ENCODE results near the gene CLSTN2.

Gene CLSTN2

GRCh38 chr3:140391061-140391460, 456.1 kb downstream of the CLSTN2 start:
- Mint-ChIP-seq H3K27ac (no peak overlapping the region), H3K4me1 (ENCODE audit: low read depth) (no peaks in the 10 kb centered on the region), H3K4me3 (no peak overlapping the region), H3K9me3 (ENCODE audit: low read depth) (no peaks in the 10 kb centered on the region), H3K36me3 (no peaks in the 10 kb centered on the region), H3K27me3 (no peaks in the 10 kb centered on the region)

GRCh38 chr3:140394488-140395133, 459.6 kb downstream of the CLSTN2 start:
- H3K27me3 Mint-ChIP-seq, result no peaks in the 10 kb centered on the region
- H3K4me1 Mint-ChIP-seq (ENCODE audit: low read depth), result no peaks in the 10 kb centered on the region
- no peaks in the 10 kb centered on the region for H3K36me3 Mint-ChIP-seq
- no peak overlapping the region for H3K4me3 Mint-ChIP-seq
- no peaks in the 10 kb centered on the region for H3K9me3 Mint-ChIP-seq (ENCODE audit: low read depth)
- no peak overlapping the region for H3K27ac Mint-ChIP-seq

GRCh38 chr3:140395134-140396075, 460.4 kb downstream of the CLSTN2 start:
- Mint-ChIP-seq H3K9me3 (ENCODE audit: low read depth) (no peaks in the 10 kb centered on the region), H3K4me1 (ENCODE audit: low read depth) (no peaks in the 10 kb centered on the region), H3K36me3 (no peaks in the 10 kb centered on the region), H3K27me3 (no peaks in the 10 kb centered on the region), H3K4me3 (no peak overlapping the region), H3K27ac (no peak overlapping the region)

GRCh38 chr3:140396110-140396509, 461.1 kb downstream of the CLSTN2 start:
- no peak overlapping the region for H3K27ac Mint-ChIP-seq

GRCh38 chr3:140397847-140398246, 462.9 kb downstream of the CLSTN2 start:
- no peaks in the 10 kb centered on the region for H3K36me3 Mint-ChIP-seq
- H3K27ac Mint-ChIP-seq, result no peak overlapping the region
- peaks cover 3% of the 10 kb centered on the region for H3K27me3 Mint-ChIP-seq
- no peaks in the 10 kb centered on the region for H3K4me1 Mint-ChIP-seq (ENCODE audit: low read depth)
- no peak overlapping the region for H3K4me3 Mint-ChIP-seq
- H3K9me3 Mint-ChIP-seq (ENCODE audit: low read depth), result no peaks in the 10 kb centered on the region

More at GRCh38 chr3:140396110-140396509, 461.1 kb downstream of the CLSTN2 start:
- Mint-ChIP-seq H3K27me3 (no peaks in the 10 kb centered on the region), H3K4me3 (no peak overlapping the region), H3K4me1 (ENCODE audit: low read depth) (no peaks in the 10 kb centered on the region), H3K9me3 (ENCODE audit: low read depth) (no peaks in the 10 kb centered on the region), H3K36me3 (no peaks in the 10 kb centered on the region)

- no peak overlapping the region for H3K4me3 Mint-ChIP-seq
- peaks cover 4% of the 10 kb centered on the region for H3K27me3 Mint-ChIP-seq
- H3K4me1 Mint-ChIP-seq (ENCODE audit: low read depth), result no peaks in the 10 kb centered on the region
- H3K9me3 Mint-ChIP-seq (ENCODE audit: low read depth), result no peaks in the 10 kb centered on the region
- H3K36me3 Mint-ChIP-seq, result no peaks in the 10 kb centered on the region
- no peak overlapping the region for H3K27ac Mint-ChIP-seq
Observed at GRCh38 chr3:140398387-140398786, 463.4 kb downstream of the CLSTN2 start.

GRCh38 chr3:140399871-140400270, 464.9 kb downstream of the CLSTN2 start:
- no peaks in the 10 kb centered on the region for H3K36me3 Mint-ChIP-seq
- H3K9me3 Mint-ChIP-seq (ENCODE audit: low read depth), result no peaks in the 10 kb centered on the region
- peaks cover 6% of the 10 kb centered on the region for H3K27me3 Mint-ChIP-seq
- H3K27ac Mint-ChIP-seq, result no peak overlapping the region
- H3K4me1 Mint-ChIP-seq (ENCODE audit: low read depth), result no peaks in the 10 kb centered on the region
- H3K4me3 Mint-ChIP-seq, result no peak overlapping the region

- Mint-ChIP-seq H3K36me3 (no peaks in the 10 kb centered on the region), H3K27me3 (peaks cover 11% of the 10 kb centered on the region), H3K27ac (no peak overlapping the region), H3K4me1 (ENCODE audit: low read depth) (no peaks in the 10 kb centered on the region), H3K9me3 (ENCODE audit: low read depth) (no peaks in the 10 kb centered on the region), H3K4me3 (no peak overlapping the region)
Observed at GRCh38 chr3:140403079-140403478, 468.1 kb downstream of the CLSTN2 start.

- no peaks in the 10 kb centered on the region for H3K9me3 Mint-ChIP-seq (ENCODE audit: low read depth)
- H3K36me3 Mint-ChIP-seq, result no peaks in the 10 kb centered on the region
- peaks cover 11% of the 10 kb centered on the region for H3K27me3 Mint-ChIP-seq
- no peak overlapping the region for H3K27ac Mint-ChIP-seq
- H3K4me3 Mint-ChIP-seq, result no peak overlapping the region
- no peaks in the 10 kb centered on the region for H3K4me1 Mint-ChIP-seq (ENCODE audit: low read depth)
Observed at GRCh38 chr3:140403608-140404007, 468.6 kb downstream of the CLSTN2 start.

GRCh38 chr3:140406655-140407054, 471.7 kb downstream of the CLSTN2 start:
- Mint-ChIP-seq H3K4me3 (no peak overlapping the region), H3K36me3 (no peaks in the 10 kb centered on the region), H3K4me1 (ENCODE audit: low read depth) (no peaks in the 10 kb centered on the region), H3K27ac (no peak overlapping the region), H3K27me3 (peaks cover 8% of the 10 kb centered on the region), H3K9me3 (ENCODE audit: low read depth) (peaks cover 6% of the 10 kb centered on the region)

GRCh38 chr3:140408252-140408651, 473.3 kb downstream of the CLSTN2 start:
- Mint-ChIP-seq H3K4me3 (no peak overlapping the region), H3K9me3 (ENCODE audit: low read depth) (peaks cover 6% of the 10 kb centered on the region), H3K27me3 (peaks cover 6% of the 10 kb centered on the region), H3K4me1 (ENCODE audit: low read depth) (no peaks in the 10 kb centered on the region), H3K27ac (no peak overlapping the region), H3K36me3 (no peaks in the 10 kb centered on the region)

GRCh38 chr3:140416666-140417065, 481.7 kb downstream of the CLSTN2 start:
- Mint-ChIP-seq H3K9me3 (ENCODE audit: low read depth) (peaks cover 4% of the 10 kb centered on the region), H3K27me3 (no peaks in the 10 kb centered on the region), H3K4me3 (no peak overlapping the region), H3K4me1 (ENCODE audit: low read depth) (no peaks in the 10 kb centered on the region), H3K36me3 (no peaks in the 10 kb centered on the region), H3K27ac (no peak overlapping the region)

- no peaks in the 10 kb centered on the region for H3K27me3 Mint-ChIP-seq
- H3K27ac Mint-ChIP-seq, result no peak overlapping the region
- H3K4me3 Mint-ChIP-seq, result no peak overlapping the region
- H3K36me3 Mint-ChIP-seq, result no peaks in the 10 kb centered on the region
- no peaks in the 10 kb centered on the region for H3K4me1 Mint-ChIP-seq (ENCODE audit: low read depth)
- no peaks in the 10 kb centered on the region for H3K9me3 Mint-ChIP-seq (ENCODE audit: low read depth)
Observed at GRCh38 chr3:140420621-140421357, 485.8 kb downstream of the CLSTN2 start.

GRCh38 chr3:140421884-140422283, 486.9 kb downstream of the CLSTN2 start:
- Mint-ChIP-seq H3K4me1 (ENCODE audit: low read depth) (no peaks in the 10 kb centered on the region), H3K9me3 (ENCODE audit: low read depth) (no peaks in the 10 kb centered on the region), H3K27ac (no peak overlapping the region), H3K27me3 (no peaks in the 10 kb centered on the region), H3K4me3 (no peak overlapping the region), H3K36me3 (no peaks in the 10 kb centered on the region)

GRCh38 chr3:140423146-140423545, 488.2 kb downstream of the CLSTN2 start:
- Mint-ChIP-seq H3K4me1 (ENCODE audit: low read depth) (no peaks in the 10 kb centered on the region), H3K9me3 (ENCODE audit: low read depth) (no peaks in the 10 kb centered on the region), H3K36me3 (no peaks in the 10 kb centered on the region), H3K27me3 (no peaks in the 10 kb centered on the region), H3K4me3 (no peak overlapping the region), H3K27ac (no peak overlapping the region)
